Heart right ventricle (tissue), 16 donors: ENCODE data around the gene VSTM2B. TPM values are rescaled to one million over a fixed set of nuclear protein-coding genes. Genes with fewer than 3 reads are reported as not detected.

Source experiments
- ATAC-seq, 8 donors: fragments of 200-7000 bp; cut with Tn5 transposase; one replicate each; pipeline ENCODE4 v1.9.1; 2020; ENCODE audit warnings: mild to moderate bottlenecking in 8 of 8, moderate library complexity in 8 of 8, moderate number of reproducible peaks in 1 of 8
- DNase-seq, 2 donors: peaks; one replicate each; pipeline ENCODE4 v3.0.0-alpha.2; 2020
- H3K27ac ChIP-seq, 10 donors: fragments of 200-600 bp; sonication (generic) in 2 of 10; one replicate each; pipeline versions ENCODE4 v1.5.0 to v1.8.0; 2020 to 2022; ENCODE audit warnings: mild to moderate bottlenecking in 3 of 10
- H3K27me3 ChIP-seq, 7 donors: fragments of 200-600 bp; one replicate each; pipeline ENCODE4 v1.8.0; 2021 to 2022; ENCODE audit warnings: mild to moderate bottlenecking in 2 of 7
- H3K36me3 ChIP-seq, 9 donors: fragments of 200-600 bp; sonication (generic) in 1 of 9; one replicate each; pipeline versions ENCODE4 v1.5.0 to v1.8.0; 2020 to 2022; ENCODE audit warnings: mild to moderate bottlenecking in 2 of 9
- H3K4me1 ChIP-seq, 9 donors: fragments of 200-600 bp; sonication (generic) in 1 of 9; one replicate each; pipeline versions ENCODE4 v1.5.0 to v1.8.0; 2020 to 2022; ENCODE audit warnings: mild to moderate bottlenecking in 4 of 9
- H3K4me3 ChIP-seq, 10 donors: fragments of 200-600 bp; sonication (generic) in 2 of 10; one replicate each; pipeline versions ENCODE4 v1.5.0 to v1.8.0; 2020 to 2022; ENCODE audit warnings: mild to moderate bottlenecking in 7 of 10, moderate library complexity in 2 of 10
- H3K9me3 ChIP-seq, 11 donors: fragments of 200-600 bp in 10 of 11; sonication (generic) in 2 of 11; one replicate each; pipeline versions ENCODE4 v1.5.0 to v1.8.0; 2013 to 2022; ENCODE audit warnings: mild to moderate bottlenecking in 2 of 11, control low read depth in 1 of 11, moderate library complexity in 1 of 11
- CTCF ChIP-seq, 9 donors: fragments of 200-600 bp; sonication (generic) in 2 of 9; IDR thresholded peaks; one replicate each; pipeline versions ENCODE4 v1.5.0 to v1.8.0; 2021 to 2022; ENCODE audit warnings: antibody characterized with exemption in 9 of 9, mild to moderate bottlenecking in 5 of 9, moderate library complexity in 1 of 9
- WGBS, 2 donors: extraction: QIAGEN DNeasy Blood & Tissue Kit; methylation state at CpG; one replicate each; pipeline ENCODE4 v1.1.7; 2013; ENCODE audit warnings: inconsistent platforms in 1 of 2; 5-methylcytosine and 5-hydroxymethylcytosine counted together
- intact Hi-C, 10 donors: fragments of 100-400 bp; cut with DNase I; formaldehyde crosslinking; loops; one replicate each; pipeline versions ENCODE4 v1.11.1 to v1.14.2; 2022
- polyA plus RNA-seq, 2 donors: library from polyadenylated mRNA; stranded (reverse); fragments of 200-250 nt; gene quantifications; one replicate each; pipeline ENCODE4 v1.2.3, GENCODE V29; 2013
- total RNA-seq, 10 donors: library from RNA; stranded (reverse); fragmentation: NEBNext Ultra II Directional in 3 of 10; extraction: Animal tissue kit (Norgen Biotek cat#: 25700) in 3 of 10; gene quantifications; one replicate each; pipeline versions ENCODE4 v1.2.1 to v1.2.4, GENCODE V29; 2021 to 2023
- donor health status: Arrhythmogenic right ventricular cardiomyopathy.
- donor health status: ischemic (EF 13 %, LVEDD 7.1; RV severe dilation, severe dysfunction).
- donor health status: healthy with polysubstance abuse.
- donor health status: DM: no; HTN: yes; CAD: no.
- donor health status: DM: no; HTN: no; CAD: no.
- donor health status: ischemic (EF 25% LVEDD 6.9; RV normal size, moderate dysfunction).
- donor health status: ischemic (EF 25% LVEDD 5.7; RV mildly dilated, moderate dysfunction).
- donor health status: healthy.
- donor health status: DM: yes; HTN: yes; CAD: no.
- donor health status: Ischemic cardiomyopathy.
- donor health status: ischemic (EF 35%, LVEDD 5.7; RV mildly dilated, moderate dysfunction).
- donor health status: nonischemic (EF 11% LVEDD 7.7; RV severe dilation, severe dysfunction).
- donor health status: DM: yes; HTN: yes; CAD: no.
- donor health status: PGD.
- donor health status: ischemic (EF 29% LVEDD 5.4; RV normal size, mild dysfunction).
- donor health status: nonischemic (EF 23%, LVEDD 6.1; RV moderate dilation, normal function).

Gene VSTM2B
- total and polyA plus RNA-seq, 12 donors, result not detected

- H3K27ac ChIP-seq, result no peak overlapping the region
- 37 to 40% methylated on average over 11 of the region's 11 CpGs for WGBS, 2 donors
- H3K27me3 ChIP-seq, result peaks cover 0 to 34% (median 29%) of the 10 kb centered on the region in 7 donors
Observed at GRCh38 chr19:29564574-29565005, 38.8 kb downstream of the VSTM2B start.

GRCh38 chr19:29565171-29565570, 39.4 kb downstream of the VSTM2B start:
- Histone ChIP-seq H3K27ac (no peak overlapping the region), H3K4me3 (no peak overlapping the region), H3K27me3 (peaks cover 0 to 38% (median 29%) of the 10 kb centered on the region in 7 donors), H3K36me3 (no peaks in the 10 kb centered on the region), H3K4me1 (no peaks in the 10 kb centered on the region), H3K9me3 (peaks cover 0 to 6% (median 3%) of the 10 kb centered on the region in 11 donors)
- intact Hi-C loops, result no loop called here
- TF ChIP-seq CTCF (IDR thresholded peaks at IDR 0.05), result no peak
- ATAC-seq (no peak), DNase-seq (no peak)
- WGBS, 2 donors, result 80 to 83% methylated on average over 19 of the region's 19 CpGs

More at GRCh38 chr19:29564574-29565005, 38.8 kb downstream of the VSTM2B start:
- DNase-seq, result no peak
- no peak for TF ChIP-seq CTCF (IDR thresholded peaks at IDR 0.05)
- Histone ChIP-seq H3K9me3 (peaks cover 0 to 12% (median 9%) of the 10 kb centered on the region in 11 donors), H3K4me1 (no peaks in the 10 kb centered on the region), H3K36me3 (no peaks in the 10 kb centered on the region), H3K4me3 (no peak overlapping the region)
- intact Hi-C loops, result no loop called here
- ATAC-seq, result peak in 2 of 8 donors; percentile 44 to 61

GRCh38 chr19:29566496-29567054, 40.8 kb downstream of the VSTM2B start:
- no peak overlapping the region for H3K27ac ChIP-seq
- no peak for TF ChIP-seq CTCF (IDR thresholded peaks at IDR 0.05)
- no peak for DNase-seq
- H3K27me3 ChIP-seq, result peaks cover 0 to 46% (median 38%) of the 10 kb centered on the region in 7 donors
- ATAC-seq, result no peak
- H3K4me3 ChIP-seq, result no peak overlapping the region
- H3K9me3 ChIP-seq, result no peaks in the 10 kb centered on the region
- no peaks in the 10 kb centered on the region for H3K36me3 ChIP-seq
- no peaks in the 10 kb centered on the region for H3K4me1 ChIP-seq
- WGBS, 2 donors, result 92 to 97% methylated on average over 3 of the region's 3 CpGs
- intact Hi-C loops, result no loop called here

- no peaks in the 10 kb centered on the region for H3K4me1 ChIP-seq
- no peak for ATAC-seq
- H3K9me3 ChIP-seq, result no peaks in the 10 kb centered on the region
- DNase-seq, result no peak
- intact Hi-C loops, result no loop called here
- H3K27me3 ChIP-seq, result peaks cover 0 to 54% (median 40%) of the 10 kb centered on the region in 7 donors
- no peak overlapping the region for H3K4me3 ChIP-seq
- H3K27ac ChIP-seq, result no peak overlapping the region
- H3K36me3 ChIP-seq, result no peaks in the 10 kb centered on the region
- no peak for TF ChIP-seq CTCF (IDR thresholded peaks at IDR 0.05)
- WGBS, 2 donors, result 70 to 84% methylated on average over 2 of the region's 2 CpGs
Observed at GRCh38 chr19:29567366-29567915, 41.6 kb downstream of the VSTM2B start.
